Astrocyte (in vitro differentiated cells and primary cell): ENCODE measurements around the gene GAL3ST1. TPM values are rescaled to one million over a fixed set of nuclear protein-coding genes. Genes with fewer than 3 reads are reported as not detected.
"Not testable (repeated sequence)": the region's sequence is repeated elsewhere in the genome, so short reads cannot be mapped to it uniquely, and the experiment has no call there.

Experiments
- DNase-seq: peaks from one replicate; pipeline ENCODE4 v3.0.0-alpha.2; 2010; ENCODE audit warnings: low read depth
- FAIRE-seq: peaks from 2 replicates; lab custom pipeline; 2011; peaks lifted over from hg19 to GRCh38; lab: Jason Lieb, UNC
- H2AFZ ChIP-seq: 2 replicates; pipeline ENCODE4 v1.6.0; 2012; ENCODE audit warnings: low read depth, low read length, inconsistent platforms
- H3K27ac ChIP-seq: 2 replicates; pipeline ENCODE4 v1.5.1; 2011; ENCODE audit warnings: low read depth, low read length, inconsistent platforms
- H3K27me3 ChIP-seq: 2 replicates; pipeline ENCODE4 v1.6.0; 2011; ENCODE audit warnings: low read length, inconsistent platforms; ENCODE audit not compliant: insufficient read depth
- H3K36me3 ChIP-seq: 2 replicates; pipeline ENCODE4 v1.5.1; 2011; ENCODE audit warnings: low read length, inconsistent platforms; ENCODE audit not compliant: insufficient read depth
- H3K4me1 ChIP-seq: 2 replicates; pipeline ENCODE4 v1.5.1; 2011; ENCODE audit warnings: low read length, inconsistent platforms; ENCODE audit not compliant: insufficient read depth
- H3K4me2 ChIP-seq: 2 replicates; pipeline ENCODE4 v1.6.0; 2012; ENCODE audit warnings: low read length, inconsistent platforms
- H3K4me3 ChIP-seq: 2 replicates; pipeline ENCODE4 v1.5.1; 2011; ENCODE audit warnings: low read depth, mild to moderate bottlenecking, low read length, inconsistent platforms; ENCODE audit not compliant: insufficient read depth
- H3K79me2 ChIP-seq: 2 replicates; pipeline ENCODE4 v1.6.0; 2012; ENCODE audit warnings: mild to moderate bottlenecking, low read length, inconsistent platforms; ENCODE audit not compliant: insufficient read depth
- H3K9ac ChIP-seq: 2 replicates; pipeline ENCODE4 v1.6.0; 2012; ENCODE audit warnings: mild to moderate bottlenecking, low read length, inconsistent platforms
- H3K9me3 ChIP-seq: 2 replicates; pipeline ENCODE4 v1.5.1; 2012; ENCODE audit warnings: low read depth, mild to moderate bottlenecking, low read length, inconsistent platforms; ENCODE audit not compliant: insufficient read depth
- H4K20me1 ChIP-seq: 2 replicates; pipeline ENCODE4 v1.6.0; 2012; ENCODE audit warnings: low read length, inconsistent platforms; ENCODE audit not compliant: insufficient read depth
- H3K27ac Mint-ChIP-seq: one replicate; pipeline ENCODE4 v1.8.0; 2021; ENCODE audit warnings: mild to moderate bottlenecking, mixed read lengths; ENCODE audit not compliant: unreplicated experiment
- H3K27me3 Mint-ChIP-seq: one replicate; pipeline ENCODE4 v1.8.0; 2021; ENCODE audit warnings: low read depth, mixed read lengths; ENCODE audit not compliant: unreplicated experiment
- H3K36me3 Mint-ChIP-seq: one replicate; pipeline ENCODE4 v1.8.0; 2021; ENCODE audit warnings: low read depth, mixed read lengths; ENCODE audit not compliant: unreplicated experiment
- H3K4me1 Mint-ChIP-seq: one replicate; pipeline ENCODE4 v1.8.0; 2021; ENCODE audit warnings: low read depth, mixed read lengths; ENCODE audit not compliant: unreplicated experiment
- H3K4me3 Mint-ChIP-seq: one replicate; pipeline ENCODE4 v1.8.0; 2021; ENCODE audit warnings: mild to moderate bottlenecking, moderate library complexity, mixed read lengths; ENCODE audit not compliant: unreplicated experiment
- H3K9me3 Mint-ChIP-seq: one replicate; pipeline ENCODE4 v1.8.0; 2021; ENCODE audit warnings: mild to moderate bottlenecking, mixed read lengths; ENCODE audit not compliant: unreplicated experiment
- EZH2 ChIP-seq: IDR thresholded peaks from 2 replicates; pipeline ENCODE4 v1.6.1; 2012; ENCODE audit warnings: mild to moderate bottlenecking, low read length, inconsistent platforms; ENCODE audit not compliant: insufficient read depth
- total RNA-seq: library from RNA; stranded (reverse); gene quantifications from 2 replicates; pipeline ENCODE4 v1.2.1, GENCODE V29; 2021
- TF ChIP-seq, protein P1 (sequence below): IDR thresholded peaks from 2 replicates; pipeline ENCODE4 v1.5.1; 2011; ENCODE audit warnings: low read depth, mild to moderate bottlenecking, inconsistent platforms, low read length, moderate library complexity; ENCODE audit not compliant: insufficient read depth

Gene GAL3ST1
- total RNA-seq, 1 donor from 2014 or later: 3.4 TPM

DNA sequence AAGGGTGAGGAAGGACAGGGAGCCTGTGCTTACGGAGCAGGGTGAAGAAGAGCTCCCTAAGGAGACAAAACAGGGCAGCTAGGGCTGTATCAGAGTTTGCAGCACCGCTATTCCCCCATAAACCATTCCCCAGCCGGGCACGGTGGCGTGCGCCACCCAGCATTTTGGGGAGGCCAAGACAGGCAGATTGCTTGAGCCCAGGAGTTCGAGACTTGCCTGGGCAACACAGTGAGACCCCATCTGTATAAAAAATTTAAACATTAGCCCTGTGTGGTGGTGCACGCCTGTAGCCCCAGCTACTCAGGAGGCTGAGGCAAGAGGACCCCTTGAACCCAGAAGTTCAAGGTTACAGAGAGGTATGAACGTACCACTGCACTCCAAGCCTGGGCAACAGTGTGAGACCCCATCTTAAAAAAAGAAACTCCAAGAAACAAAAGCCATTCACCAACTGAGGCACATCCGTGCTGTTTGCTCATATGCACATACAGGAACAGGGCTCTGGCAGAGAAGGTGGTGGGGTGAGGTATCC is 4.7 kb downstream of the GAL3ST1 start:
- Mint-ChIP-seq H3K4me3 (no peak overlapping the region), H3K4me1 (peaks cover 2% of the 10 kb centered on the region), H3K9me3 (no peaks in the 10 kb centered on the region), H3K27me3 (peaks cover 29% of the 10 kb centered on the region), H3K36me3 (peaks cover 2% of the 10 kb centered on the region), H3K27ac (no peak overlapping the region)
- H3K36me3 ChIP-seq: no peaks in the 10 kb centered on the region
- DNase-seq: no peak
- no peak overlapping the region for H3K9ac ChIP-seq
- no peak overlapping the region for H3K4me3 ChIP-seq
- peaks cover 10% of the 10 kb centered on the region for H4K20me1 ChIP-seq
- peaks cover 14% of the 10 kb centered on the region for H3K27me3 ChIP-seq
- H3K9me3 ChIP-seq: no peaks in the 10 kb centered on the region
- TF ChIP-seq, protein P1, sequence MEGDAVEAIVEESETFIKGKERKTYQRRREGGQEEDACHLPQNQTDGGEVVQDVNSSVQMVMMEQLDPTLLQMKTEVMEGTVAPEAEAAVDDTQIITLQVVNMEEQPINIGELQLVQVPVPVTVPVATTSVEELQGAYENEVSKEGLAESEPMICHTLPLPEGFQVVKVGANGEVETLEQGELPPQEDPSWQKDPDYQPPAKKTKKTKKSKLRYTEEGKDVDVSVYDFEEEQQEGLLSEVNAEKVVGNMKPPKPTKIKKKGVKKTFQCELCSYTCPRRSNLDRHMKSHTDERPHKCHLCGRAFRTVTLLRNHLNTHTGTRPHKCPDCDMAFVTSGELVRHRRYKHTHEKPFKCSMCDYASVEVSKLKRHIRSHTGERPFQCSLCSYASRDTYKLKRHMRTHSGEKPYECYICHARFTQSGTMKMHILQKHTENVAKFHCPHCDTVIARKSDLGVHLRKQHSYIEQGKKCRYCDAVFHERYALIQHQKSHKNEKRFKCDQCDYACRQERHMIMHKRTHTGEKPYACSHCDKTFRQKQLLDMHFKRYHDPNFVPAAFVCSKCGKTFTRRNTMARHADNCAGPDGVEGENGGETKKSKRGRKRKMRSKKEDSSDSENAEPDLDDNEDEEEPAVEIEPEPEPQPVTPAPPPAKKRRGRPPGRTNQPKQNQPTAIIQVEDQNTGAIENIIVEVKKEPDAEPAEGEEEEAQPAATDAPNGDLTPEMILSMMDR: no peak
- TF ChIP-seq EZH2: no peak
- H3K79me2 ChIP-seq: no peaks in the 10 kb centered on the region
- no peak overlapping the region for H2AFZ ChIP-seq
- H3K27ac ChIP-seq: no peak overlapping the region
- H3K4me1 ChIP-seq: peaks cover 1% of the 10 kb centered on the region
- no peak overlapping the region for H3K4me2 ChIP-seq
- no peak for FAIRE-seq

DNA sequence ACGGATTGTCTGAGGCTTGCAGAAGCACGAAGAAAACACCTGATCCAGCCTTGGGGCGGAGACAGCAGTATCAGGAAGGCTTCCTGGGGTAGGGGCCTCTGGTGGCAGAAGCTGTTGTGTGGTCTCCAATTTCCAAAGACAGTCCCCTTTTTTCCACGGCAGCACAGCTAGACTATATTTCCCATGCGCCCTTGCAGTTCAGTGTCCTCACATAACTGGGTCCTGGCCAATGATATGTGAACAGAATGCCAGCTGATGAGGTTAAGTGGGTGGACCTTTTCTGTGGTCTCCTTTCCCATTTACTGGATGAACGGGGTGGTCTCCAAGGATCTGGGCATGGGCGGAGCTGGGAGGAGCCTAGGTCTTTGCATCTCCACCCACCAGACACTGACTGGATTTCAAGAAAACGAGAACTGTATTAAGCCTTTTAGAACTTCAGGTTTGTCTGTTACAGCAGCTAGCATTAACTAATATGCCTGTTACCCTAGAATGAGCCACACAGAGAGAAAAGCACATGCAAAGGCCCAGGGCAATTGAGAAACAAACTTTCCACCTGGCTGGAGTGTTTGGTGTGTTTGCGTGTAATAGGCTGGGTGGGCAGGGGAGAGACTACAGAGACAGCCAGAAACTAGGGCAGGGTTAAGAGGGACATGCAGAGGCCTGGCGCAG is 6.2 kb downstream of the GAL3ST1 start:
- H3K27ac Mint-ChIP-seq: no peak overlapping the region
- no peak for FAIRE-seq

DNA sequence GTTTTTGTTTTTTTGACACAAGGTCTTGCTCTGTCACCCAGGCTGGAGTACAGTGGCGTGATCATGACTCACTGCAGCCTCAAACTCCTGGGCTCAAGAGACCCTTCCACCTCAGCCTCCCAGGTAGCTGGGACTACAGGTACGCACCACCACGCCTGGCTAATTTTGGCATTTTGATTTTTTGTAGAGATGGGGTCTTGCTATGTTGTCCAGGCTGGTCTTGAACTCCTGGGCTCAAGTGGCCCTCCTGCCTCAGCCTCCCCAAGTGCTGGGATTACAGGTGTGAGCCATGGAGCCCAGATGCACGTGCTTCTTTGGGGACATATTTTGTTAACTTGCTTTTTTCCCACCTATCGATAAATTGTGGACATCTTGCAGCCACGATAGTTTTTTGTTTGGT is 7.2 kb downstream of the GAL3ST1 start:
- H3K27me3 ChIP-seq: peaks cover 11% of the 10 kb centered on the region
- Mint-ChIP-seq H3K4me3 (peak overlapping the region; percentile 54), H3K27me3 (peaks cover 36% of the 10 kb centered on the region)
- not testable (repeated sequence) for H4K20me1 ChIP-seq, H3K4me3 ChIP-seq, H3K4me1 ChIP-seq, H3K4me2 ChIP-seq, H3K36me3 Mint-ChIP-seq, H3K9me3 Mint-ChIP-seq, H3K36me3 ChIP-seq, H3K9ac ChIP-seq, H3K4me1 Mint-ChIP-seq, H3K79me2 ChIP-seq, H3K9me3 ChIP-seq, H3K27ac ChIP-seq, DNase-seq, H2AFZ ChIP-seq, H3K27ac Mint-ChIP-seq, FAIRE-seq

More for the DNA sequence above, 6.2 kb downstream of the GAL3ST1 start:
- H3K4me1 ChIP-seq: no peaks in the 10 kb centered on the region
- Mint-ChIP-seq H3K4me1 (peaks cover 2% of the 10 kb centered on the region), H3K9me3 (no peaks in the 10 kb centered on the region), H3K4me3 (no peak overlapping the region), H3K36me3 (peaks cover 2% of the 10 kb centered on the region), H3K27me3 (peaks cover 36% of the 10 kb centered on the region)
- no peak overlapping the region for H2AFZ ChIP-seq
- no peak overlapping the region for H3K4me3 ChIP-seq
- H3K36me3 ChIP-seq: no peaks in the 10 kb centered on the region
- H4K20me1 ChIP-seq: peaks cover 2% of the 10 kb centered on the region
- peaks cover 11% of the 10 kb centered on the region for H3K27me3 ChIP-seq
- H3K9ac ChIP-seq: no peak overlapping the region
- H3K79me2 ChIP-seq: no peaks in the 10 kb centered on the region
- H3K27ac ChIP-seq: no peak overlapping the region
- no peak for TF ChIP-seq EZH2
- TF ChIP-seq, protein P1: no peak
- no peak overlapping the region for H3K4me2 ChIP-seq
- DNase-seq: no peak
- no peaks in the 10 kb centered on the region for H3K9me3 ChIP-seq
